Measurements from ENCODE around the gene RGS16.

The RGS16 gene

GRCh38 chr1:182604175-182605164 is at the start of gene RGS16:
RGS16 (minus strand) TSS chr1:182604389; CDS start chr1:182604259, 130 bp downstream.
- peaks cover 23% of the 10 kb centered on the region for H3K36me3 ChIP-seq (replicated peaks)
- in situ Hi-C loops (cut with MboI; ENCODE audit: low sequenced_read_pairs): no loop called here
- DNase-seq (ENCODE audit: low spot score in 2 of 2): peak; percentile 88 to 97
- no peaks in the 10 kb centered on the region for H3K27me3 ChIP-seq (ENCODE audit: low read depth)
- no peaks in the 10 kb centered on the region for H3K9me3 ChIP-seq
- peaks cover 15% of the 10 kb centered on the region for H3K4me1 ChIP-seq
- peak within 1 kb of the TSS; percentile 68 for H3K4me3 ChIP-seq

GRCh38 chr1:182653986-182654385 is 49.8 kb upstream of the RGS16 start:
- no peaks in the 10 kb centered on the region for H3K36me3 ChIP-seq (replicated peaks)
- no peak for DNase-seq (ENCODE audit: low spot score in 2 of 2)
- no peak overlapping the region for H3K4me3 ChIP-seq
- H3K9me3 ChIP-seq: no peaks in the 10 kb centered on the region
- no peaks in the 10 kb centered on the region for H3K4me1 ChIP-seq
- in situ Hi-C loops (cut with MboI; ENCODE audit: low sequenced_read_pairs): no loop called here
- no peaks in the 10 kb centered on the region; the same call in none of the 2 replicates for H3K27me3 ChIP-seq (ENCODE audit: low read depth)

GRCh38 chr1:182652933-182653332 is 48.7 kb upstream of the RGS16 start:
- Histone ChIP-seq H3K4me3 (no peak overlapping the region), H3K4me1 (no peaks in the 10 kb centered on the region), H3K36me3 (replicated peaks) (no peaks in the 10 kb centered on the region), H3K9me3 (no peaks in the 10 kb centered on the region), H3K27me3 (ENCODE audit: low read depth) (no peaks in the 10 kb centered on the region; the same call in 1 of the 2 replicates)
- DNase-seq (ENCODE audit: low spot score in 2 of 2): no peak
- in situ Hi-C loops (cut with MboI; ENCODE audit: low sequenced_read_pairs): no loop called here

GRCh38 chr1:182651339-182651724 is 47.1 kb upstream of the RGS16 start:
- Histone ChIP-seq H3K4me3 (no peak overlapping the region), H3K27me3 (ENCODE audit: low read depth) (no peaks in the 10 kb centered on the region; the same call in 1 of the 2 replicates), H3K4me1 (no peaks in the 10 kb centered on the region), H3K36me3 (replicated peaks) (no peaks in the 10 kb centered on the region), H3K9me3 (no peaks in the 10 kb centered on the region)
- no peak for DNase-seq (ENCODE audit: low spot score in 2 of 2)
- in situ Hi-C loops (cut with MboI; ENCODE audit: low sequenced_read_pairs): no loop called here

- DNase-seq (ENCODE audit: low spot score in 2 of 2): no peak
- H3K36me3 ChIP-seq (replicated peaks): no peaks in the 10 kb centered on the region
- no peak overlapping the region for H3K4me3 ChIP-seq
- H3K9me3 ChIP-seq: no peaks in the 10 kb centered on the region
- in situ Hi-C loops (cut with MboI; ENCODE audit: low sequenced_read_pairs): no loop called here
- no peaks in the 10 kb centered on the region for H3K4me1 ChIP-seq
- H3K27me3 ChIP-seq (ENCODE audit: low read depth): no peaks in the 10 kb centered on the region; the same call in 1 of the 2 replicates
Observed at GRCh38 chr1:182650678-182651338, 46.6 kb upstream of the RGS16 start.

GRCh38 chr1:182649041-182649440 is 44.9 kb upstream of the RGS16 start:
- H3K27me3 ChIP-seq (ENCODE audit: low read depth): no peaks in the 10 kb centered on the region; the same call in 1 of the 2 replicates
- H3K4me3 ChIP-seq: no peak overlapping the region
- no peaks in the 10 kb centered on the region for H3K4me1 ChIP-seq
- in situ Hi-C loops (cut with MboI; ENCODE audit: low sequenced_read_pairs): no loop called here
- no peaks in the 10 kb centered on the region for H3K9me3 ChIP-seq
- DNase-seq (ENCODE audit: low spot score in 2 of 2): no peak
- no peaks in the 10 kb centered on the region for H3K36me3 ChIP-seq (replicated peaks)

- DNase-seq (ENCODE audit: low spot score in 2 of 2): no peak
- Histone ChIP-seq H3K9me3 (no peaks in the 10 kb centered on the region), H3K4me3 (no peak overlapping the region), H3K36me3 (replicated peaks) (no peaks in the 10 kb centered on the region), H3K4me1 (no peaks in the 10 kb centered on the region), H3K27me3 (ENCODE audit: low read depth) (no peaks in the 10 kb centered on the region; the same call in 1 of the 2 replicates)
- in situ Hi-C loops (cut with MboI; ENCODE audit: low sequenced_read_pairs): no loop called here
Observed at GRCh38 chr1:182646739-182647138, 42.5 kb upstream of the RGS16 start.

GRCh38 chr1:182644886-182645285 is 40.7 kb upstream of the RGS16 start:
- in situ Hi-C loops (cut with MboI; ENCODE audit: low sequenced_read_pairs): no loop called here
- no peak overlapping the region for H3K4me3 ChIP-seq

GRCh38 chr1:182643699-182644098 is 39.5 kb upstream of the RGS16 start:
- Histone ChIP-seq H3K27me3 (ENCODE audit: low read depth) (no peaks in the 10 kb centered on the region), H3K4me1 (no peaks in the 10 kb centered on the region), H3K36me3 (replicated peaks) (no peaks in the 10 kb centered on the region), H3K4me3 (no peak overlapping the region), H3K9me3 (no peaks in the 10 kb centered on the region)
- DNase-seq (ENCODE audit: low spot score in 2 of 2): no peak
- in situ Hi-C loops (cut with MboI; ENCODE audit: low sequenced_read_pairs): no loop called here

More at GRCh38 chr1:182644886-182645285, 40.7 kb upstream of the RGS16 start:
- Histone ChIP-seq H3K27me3 (ENCODE audit: low read depth) (no peaks in the 10 kb centered on the region), H3K9me3 (no peaks in the 10 kb centered on the region), H3K36me3 (replicated peaks) (no peaks in the 10 kb centered on the region), H3K4me1 (no peaks in the 10 kb centered on the region)
- DNase-seq (ENCODE audit: low spot score in 2 of 2): no peak

- in situ Hi-C loops (cut with MboI; ENCODE audit: low sequenced_read_pairs): no loop called here
- no peak for DNase-seq (ENCODE audit: low spot score in 2 of 2)
Observed at GRCh38 chr1:182642461-182642860, 38.3 kb upstream of the RGS16 start.

GRCh38 chr1:182641561-182641960 is 37.4 kb upstream of the RGS16 start:
- no peaks in the 10 kb centered on the region for H3K4me1 ChIP-seq
- no peak overlapping the region for H3K4me3 ChIP-seq
- H3K27me3 ChIP-seq (ENCODE audit: low read depth): no peaks in the 10 kb centered on the region
- no peaks in the 10 kb centered on the region for H3K36me3 ChIP-seq (replicated peaks)
- DNase-seq (ENCODE audit: low spot score in 2 of 2): no peak
- no peaks in the 10 kb centered on the region for H3K9me3 ChIP-seq
- in situ Hi-C loops (cut with MboI; ENCODE audit: low sequenced_read_pairs): no loop called here

More at GRCh38 chr1:182642461-182642860, 38.3 kb upstream of the RGS16 start:
- H3K27me3 ChIP-seq (ENCODE audit: low read depth): no peaks in the 10 kb centered on the region
- no peaks in the 10 kb centered on the region for H3K9me3 ChIP-seq
- H3K36me3 ChIP-seq (replicated peaks): no peaks in the 10 kb centered on the region
- no peaks in the 10 kb centered on the region for H3K4me1 ChIP-seq
- H3K4me3 ChIP-seq: no peak overlapping the region

- Histone ChIP-seq H3K4me1 (no peaks in the 10 kb centered on the region), H3K4me3 (no peak overlapping the region), H3K9me3 (no peaks in the 10 kb centered on the region), H3K36me3 (replicated peaks) (no peaks in the 10 kb centered on the region), H3K27me3 (ENCODE audit: low read depth) (no peaks in the 10 kb centered on the region)
- in situ Hi-C loops (cut with MboI; ENCODE audit: low sequenced_read_pairs): no loop called here
- no peak for DNase-seq (ENCODE audit: low spot score in 2 of 2)
Observed at GRCh38 chr1:182639330-182639729, 35.1 kb upstream of the RGS16 start.

GRCh38 chr1:182637769-182638168 is 33.6 kb upstream of the RGS16 start:
- DNase-seq (ENCODE audit: low spot score in 2 of 2): no peak
- Histone ChIP-seq H3K36me3 (replicated peaks) (no peaks in the 10 kb centered on the region), H3K4me1 (no peaks in the 10 kb centered on the region), H3K4me3 (no peak overlapping the region), H3K9me3 (no peaks in the 10 kb centered on the region), H3K27me3 (ENCODE audit: low read depth) (no peaks in the 10 kb centered on the region)
- in situ Hi-C loops (cut with MboI; ENCODE audit: low sequenced_read_pairs): no loop called here

GRCh38 chr1:182635871-182636270 is 31.7 kb upstream of the RGS16 start:
- DNase-seq (ENCODE audit: low spot score in 2 of 2): no peak
- Histone ChIP-seq H3K4me1 (no peaks in the 10 kb centered on the region), H3K9me3 (no peaks in the 10 kb centered on the region), H3K36me3 (replicated peaks) (no peaks in the 10 kb centered on the region), H3K27me3 (ENCODE audit: low read depth) (no peaks in the 10 kb centered on the region), H3K4me3 (no peak overlapping the region)
- in situ Hi-C loops (cut with MboI; ENCODE audit: low sequenced_read_pairs): no loop called here
